Measurements from ENCODE around the gene C6orf120.

GRCh38 chr6:169726963-169727362 is 25.0 kb downstream of the C6orf120 start:
- TF ChIP-seq CTCF (IDR thresholded peaks at IDR 0.05; ENCODE audit: low read depth, low read length) (no peak), EZH2phosphoT487 (IDR thresholded peaks at IDR 0.05; ENCODE audit: low read depth) (no peak)
